ENCODE results near the gene MYO6.

- TF ChIP-seq TAF1 (IDR thresholded peaks at IDR 0.05; ENCODE audit: borderline replicate concordance, low read depth, low read length) (no peak), POLR2A (IDR thresholded peaks at IDR 0.05; ENCODE audit: low read depth, low read length) (no peak), POLR2AphosphoS5 (IDR thresholded peaks at IDR 0.05; ENCODE audit: low read depth, low read length) (no peak)
Measured at GRCh38 chr6:75932067-75932466, 183.0 kb downstream of the MYO6 start.

Data from GM12892 (cell line).